GM12873 (cell line): ENCODE measurements around the gene KLHL24.

Experiments used
- TF ChIP-seq, protein P1 (sequence below): IDR thresholded peaks from 2 replicates; pipeline ENCODE4 v1.5.1; 2012; ENCODE audit warnings: low read depth, mild to moderate bottlenecking, moderate library complexity, low read length, control low read depth; ENCODE audit not compliant: insufficient read depth; ENCODE audit errors: missing control alignments

KLHL24 gene

DNA sequence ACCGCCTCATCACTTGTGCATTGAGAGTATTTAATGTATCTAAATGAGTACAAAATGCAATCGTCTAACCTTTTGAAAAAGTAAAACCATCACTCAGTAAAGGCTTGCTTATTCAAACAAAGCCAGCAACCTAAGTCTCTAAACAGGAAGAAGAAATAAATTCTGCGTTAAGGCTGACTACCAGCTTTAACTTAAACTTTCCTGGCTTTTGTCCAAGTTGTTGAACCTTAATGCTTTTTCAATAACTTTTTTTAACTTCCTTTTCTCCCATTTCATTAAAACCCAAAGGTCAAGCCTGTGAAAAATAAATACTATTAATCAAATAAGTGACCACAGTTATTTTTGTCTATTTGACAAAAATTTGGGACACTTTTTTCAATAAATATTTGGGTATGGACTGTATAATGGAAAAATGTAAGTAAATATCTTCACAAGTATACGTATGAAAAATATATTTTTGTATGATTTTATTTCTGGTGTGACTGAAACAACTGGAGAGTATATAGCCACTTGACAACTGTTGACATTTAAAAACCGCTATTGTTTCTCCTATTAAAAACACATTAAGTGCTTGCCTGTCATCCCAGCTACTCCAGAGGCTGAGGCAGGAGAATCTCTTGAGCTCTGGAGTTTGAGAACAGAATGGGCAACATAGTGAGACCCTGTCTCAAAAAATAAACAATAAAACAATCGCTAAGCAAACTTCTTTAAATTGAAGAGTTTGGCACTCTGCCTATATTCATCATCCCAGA lies 2.9 kb downstream of the KLHL24 start:
- TF ChIP-seq, protein P1, sequence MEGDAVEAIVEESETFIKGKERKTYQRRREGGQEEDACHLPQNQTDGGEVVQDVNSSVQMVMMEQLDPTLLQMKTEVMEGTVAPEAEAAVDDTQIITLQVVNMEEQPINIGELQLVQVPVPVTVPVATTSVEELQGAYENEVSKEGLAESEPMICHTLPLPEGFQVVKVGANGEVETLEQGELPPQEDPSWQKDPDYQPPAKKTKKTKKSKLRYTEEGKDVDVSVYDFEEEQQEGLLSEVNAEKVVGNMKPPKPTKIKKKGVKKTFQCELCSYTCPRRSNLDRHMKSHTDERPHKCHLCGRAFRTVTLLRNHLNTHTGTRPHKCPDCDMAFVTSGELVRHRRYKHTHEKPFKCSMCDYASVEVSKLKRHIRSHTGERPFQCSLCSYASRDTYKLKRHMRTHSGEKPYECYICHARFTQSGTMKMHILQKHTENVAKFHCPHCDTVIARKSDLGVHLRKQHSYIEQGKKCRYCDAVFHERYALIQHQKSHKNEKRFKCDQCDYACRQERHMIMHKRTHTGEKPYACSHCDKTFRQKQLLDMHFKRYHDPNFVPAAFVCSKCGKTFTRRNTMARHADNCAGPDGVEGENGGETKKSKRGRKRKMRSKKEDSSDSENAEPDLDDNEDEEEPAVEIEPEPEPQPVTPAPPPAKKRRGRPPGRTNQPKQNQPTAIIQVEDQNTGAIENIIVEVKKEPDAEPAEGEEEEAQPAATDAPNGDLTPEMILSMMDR, result no peak

DNA sequence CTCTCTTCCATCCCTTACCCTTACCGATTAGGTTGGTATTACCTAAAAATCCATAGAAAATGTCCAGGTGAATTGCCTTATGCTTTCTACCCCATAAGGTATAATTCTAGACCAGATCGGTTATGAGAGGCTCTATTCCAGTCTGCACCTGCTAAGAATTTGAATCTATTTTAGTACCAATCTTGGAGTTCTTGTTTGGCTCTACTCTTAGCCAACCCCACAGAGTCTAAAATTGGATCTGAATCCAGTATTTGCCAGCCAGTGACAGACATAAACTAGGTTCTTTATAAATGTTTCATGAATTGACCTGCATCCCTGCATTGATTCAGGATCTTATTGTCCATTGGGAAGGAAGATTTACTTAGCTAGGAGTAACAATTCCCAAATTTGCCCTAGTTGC lies 6.5 kb downstream of the KLHL24 start:
- TF ChIP-seq, protein P1, result no peak

DNA sequence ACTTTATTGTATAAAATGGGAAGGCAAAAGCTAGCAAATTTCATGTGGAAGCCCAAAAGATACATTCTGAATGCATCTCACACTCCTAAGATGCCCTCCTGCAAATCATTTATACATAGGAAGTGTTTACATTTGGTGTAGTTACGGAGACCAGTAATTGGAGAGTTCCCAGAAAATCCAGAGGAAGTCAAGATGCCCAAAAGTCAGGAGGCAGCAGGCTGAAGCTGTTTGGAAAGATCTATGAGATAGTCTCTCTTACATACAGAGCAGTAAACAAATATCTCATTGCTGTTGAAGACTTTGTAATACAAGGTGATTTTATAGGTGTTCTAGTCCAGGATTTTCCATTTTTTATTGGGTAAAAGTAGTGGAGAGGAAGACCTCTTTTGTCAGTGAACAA lies 8.8 kb downstream of the KLHL24 start:
- TF ChIP-seq, protein P1, result no peak

DNA sequence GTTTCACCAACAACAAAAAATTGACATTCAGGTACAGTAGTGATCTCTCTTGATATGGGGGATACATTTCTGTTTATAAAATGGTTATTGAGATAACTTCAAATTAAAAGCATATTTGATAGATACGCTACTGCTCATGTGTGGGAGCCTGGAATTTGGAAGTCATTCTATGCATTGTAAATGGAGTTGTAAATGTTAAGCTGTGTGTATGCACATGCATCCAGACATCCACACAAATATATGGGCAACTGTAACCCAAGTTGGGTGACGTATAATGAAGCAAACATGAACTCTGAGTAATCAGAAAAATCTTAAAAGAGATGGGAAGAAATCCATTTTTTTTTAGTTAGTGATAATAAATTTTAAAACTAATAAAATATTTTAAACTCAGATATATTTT lies 9.8 kb downstream of the KLHL24 start:
- TF ChIP-seq, protein P1, result no peak

DNA sequence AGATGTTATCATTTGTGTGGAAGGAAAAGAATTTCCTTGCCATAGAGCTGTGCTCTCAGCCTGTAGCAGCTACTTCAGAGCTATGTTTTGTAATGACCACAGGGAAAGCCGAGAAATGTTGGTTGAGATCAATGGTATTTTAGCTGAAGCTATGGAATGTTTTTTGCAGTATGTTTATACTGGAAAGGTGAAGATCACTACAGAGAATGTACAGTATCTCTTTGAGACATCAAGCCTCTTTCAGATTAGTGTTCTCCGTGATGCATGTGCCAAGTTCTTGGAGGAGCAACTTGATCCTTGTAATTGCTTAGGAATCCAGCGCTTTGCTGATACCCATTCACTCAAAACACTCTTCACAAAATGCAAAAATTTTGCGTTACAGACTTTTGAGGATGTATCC lies 15.1 kb downstream of the KLHL24 start:
- TF ChIP-seq, protein P1, result no peak

DNA sequence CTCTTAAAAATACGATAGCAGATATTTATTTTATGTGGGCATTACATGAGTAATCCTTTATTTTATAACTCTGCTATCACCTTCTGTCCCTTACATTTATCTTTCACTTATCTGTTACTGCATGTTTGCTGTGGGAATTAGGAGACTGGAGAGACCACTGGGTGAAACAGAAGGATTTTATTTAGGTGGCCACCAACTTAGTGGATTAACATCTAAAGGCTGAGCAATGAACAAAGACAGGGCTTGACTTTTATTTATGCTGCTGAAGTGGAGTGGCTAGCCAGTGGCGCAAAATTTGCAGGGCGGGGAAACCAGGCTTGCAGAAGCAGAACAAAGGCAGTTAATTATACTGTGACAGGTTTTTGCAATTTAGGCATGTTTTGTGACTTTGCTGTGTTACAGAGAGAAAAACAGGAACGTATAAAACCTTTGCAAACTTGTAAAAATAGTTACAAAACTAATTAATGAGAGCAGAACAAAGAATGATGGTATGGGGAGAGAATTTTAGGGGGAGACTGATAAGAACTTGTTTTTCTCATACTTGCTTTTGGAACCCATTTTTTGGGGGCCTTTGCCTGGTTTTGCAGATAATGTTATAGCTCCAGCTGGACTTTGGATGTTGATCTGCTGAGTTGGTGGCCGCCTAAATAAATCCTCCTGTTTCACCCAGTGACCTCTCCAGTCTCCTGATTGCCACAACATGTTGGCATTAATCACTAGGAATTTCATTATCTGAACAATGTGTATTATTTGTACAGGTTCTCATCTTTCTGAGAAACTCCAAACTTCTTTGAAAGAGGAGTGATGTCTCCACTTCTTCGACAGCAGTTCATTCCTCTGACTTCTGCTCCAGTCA lies 18.0 kb downstream of the KLHL24 start:
- TF ChIP-seq, protein P1, result no peak

DNA sequence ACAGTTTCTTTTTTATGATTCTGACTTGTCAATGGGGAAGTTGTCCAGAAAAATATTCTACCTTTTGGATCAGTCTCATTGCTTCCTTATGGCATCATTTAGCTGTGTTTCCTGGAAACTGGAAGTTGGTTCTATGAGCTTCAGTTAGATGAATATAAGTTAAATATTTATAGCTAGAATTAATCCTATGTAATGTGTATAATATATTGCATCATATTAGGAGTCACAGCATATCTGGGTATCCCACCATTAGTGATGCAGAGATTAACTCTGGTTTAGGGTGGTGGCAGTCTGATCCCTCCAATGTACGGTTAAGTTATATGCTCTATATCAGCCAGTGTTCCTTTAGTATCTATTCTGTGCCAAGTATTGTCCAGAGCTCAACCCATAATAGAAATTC lies 19.3 kb downstream of the KLHL24 start:
- TF ChIP-seq, protein P1, result no peak
